Measurements from ENCODE around the gene TAS2R1.

Gene TAS2R1

GRCh38 chr5:9644630-9645029 is 14.5 kb upstream of the TAS2R1 start:
- TF ChIP-seq CTCF (conservative IDR thresholded peaks at IDR 0.05; ENCODE audit: control insufficient read depth, insufficient read depth, low read depth, low read length): no peak
- no peak overlapping the region for H3K4me3 ChIP-seq (ENCODE audit: control insufficient read depth, low read depth, low read length)
- no peak for DNase-seq (ENCODE audit: low read depth)

- DNase-seq (ENCODE audit: low read depth): no peak
- no peak for TF ChIP-seq CTCF (conservative IDR thresholded peaks at IDR 0.05; ENCODE audit: control insufficient read depth, insufficient read depth, low read depth, low read length)
- H3K4me3 ChIP-seq (ENCODE audit: control insufficient read depth, low read depth, low read length): no peak overlapping the region
These were observed 12.5 kb upstream of the TAS2R1 start for GRCh38 chr5:9642621-9643020.

- DNase-seq (ENCODE audit: low read depth): no peak
- no peak for TF ChIP-seq CTCF (conservative IDR thresholded peaks at IDR 0.05; ENCODE audit: control insufficient read depth, insufficient read depth, low read depth, low read length)
- H3K4me3 ChIP-seq (ENCODE audit: control insufficient read depth, low read depth, low read length): no peak overlapping the region
These were observed 11.7 kb upstream of the TAS2R1 start for GRCh38 chr5:9641806-9642355.

- no peak for TF ChIP-seq CTCF (conservative IDR thresholded peaks at IDR 0.05; ENCODE audit: control insufficient read depth, insufficient read depth, low read depth, low read length)
- DNase-seq (ENCODE audit: low read depth): no peak
- H3K4me3 ChIP-seq (ENCODE audit: control insufficient read depth, low read depth, low read length): no peak overlapping the region
These were observed 2.3 kb upstream of the TAS2R1 start for GRCh38 chr5:9632495-9632894.

GRCh38 chr5:9627541-9627940 is 2.6 kb downstream of the TAS2R1 start:
- no peak overlapping the region for H3K4me3 ChIP-seq (ENCODE audit: control insufficient read depth, low read depth, low read length)
- TF ChIP-seq CTCF (conservative IDR thresholded peaks at IDR 0.05; ENCODE audit: control insufficient read depth, insufficient read depth, low read depth, low read length): no peak
- DNase-seq (ENCODE audit: low read depth): no peak

- H3K4me3 ChIP-seq (ENCODE audit: control insufficient read depth, low read depth, low read length): no peak overlapping the region
- no peak for DNase-seq (ENCODE audit: low read depth)
- no peak for TF ChIP-seq CTCF (conservative IDR thresholded peaks at IDR 0.05; ENCODE audit: control insufficient read depth, insufficient read depth, low read depth, low read length)
These were observed 3.2 kb downstream of the TAS2R1 start for GRCh38 chr5:9626955-9627354.

GRCh38 chr5:9625731-9626130 is 4.4 kb downstream of the TAS2R1 start:
- no peak for TF ChIP-seq CTCF (conservative IDR thresholded peaks at IDR 0.05; ENCODE audit: control insufficient read depth, insufficient read depth, low read depth, low read length)
- DNase-seq (ENCODE audit: low read depth): no peak
- no peak overlapping the region for H3K4me3 ChIP-seq (ENCODE audit: control insufficient read depth, low read depth, low read length)

Data from fibroblast of mammary gland (primary cell).